Suprapubic skin (tissue), 4 donors: ENCODE measurements around the gene LBHD2. TPM values are rescaled to one million over a fixed set of nuclear protein-coding genes. Genes with fewer than 3 reads are reported as not detected.

Experiments
- DNase-seq, 2 donors: peaks; one replicate each; pipeline ENCODE4 v3.0.0-alpha.2; 2019; ENCODE audit warnings: low spot score in 2 of 2
- H3K27ac ChIP-seq: fragments of 200-600 bp; sonication (generic); one replicate; pipeline ENCODE4 v1.5.1; 2019
- H3K27me3 ChIP-seq: fragments of 200-600 bp; sonication (generic); one replicate; pipeline ENCODE4 v1.5.1; 2019
- H3K36me3 ChIP-seq: fragments of 200-600 bp; sonication (generic); one replicate; pipeline ENCODE4 v1.5.1; 2019
- H3K4me1 ChIP-seq: fragments of 200-600 bp; sonication (generic); one replicate; pipeline ENCODE4 v1.5.1; 2019
- H3K4me3 ChIP-seq: fragments of 200-600 bp; sonication (generic); one replicate; pipeline ENCODE4 v1.5.1; 2019; ENCODE audit warnings: mild to moderate bottlenecking
- H3K9me3 ChIP-seq: fragments of 200-600 bp; sonication (generic); one replicate; pipeline ENCODE4 v1.5.1; 2019
- EP300 ChIP-seq: sonication (generic); formaldehyde crosslinking; IDR thresholded peaks from one replicate; pipeline ENCODE4 v1.6.1; 2017; ENCODE audit warnings: antibody characterized with exemption
- POLR2A ChIP-seq, 2 donors: fragments of 450-650 bp; IDR thresholded peaks; one replicate each; pipeline ENCODE4 v1.6.1; 2017; ENCODE audit warnings: antibody characterized with exemption in 2 of 2, mild to moderate bottlenecking in 2 of 2, moderate library complexity in 2 of 2
- POLR2AphosphoS5 ChIP-seq, 3 donors: sonication (generic); formaldehyde crosslinking; IDR thresholded peaks; one replicate each; pipeline ENCODE4 v1.6.1; 2017; ENCODE audit warnings: antibody characterized with exemption in 3 of 3
- WGBS: methylation state at CpG from one replicate; pipeline ENCODE4 v1.1.5; 2018; 5-methylcytosine and 5-hydroxymethylcytosine counted together
- total RNA-seq, 4 donors: library from RNA; depleted of rRNA; stranded (reverse); fragments of >200 nt; gene quantifications; one replicate each; pipeline ENCODE4 v1.1.0, GENCODE V29; 2016
- TF ChIP-seq, protein P1 (sequence below), 2 donors: fragments of 200-600 bp in 1 of 2; fragments of 450-650 bp in 1 of 2; sonication (generic) in 1 of 2; IDR thresholded peaks; one replicate each; pipeline ENCODE4 v1.5.1; 2016 to 2019; ENCODE audit warnings: antibody characterized with exemption in 2 of 2, mild to moderate bottlenecking in 1 of 2, moderate library complexity in 1 of 2

LBHD2 gene
- total RNA-seq, 4 donors from 2014 or later: not detected

DNA sequence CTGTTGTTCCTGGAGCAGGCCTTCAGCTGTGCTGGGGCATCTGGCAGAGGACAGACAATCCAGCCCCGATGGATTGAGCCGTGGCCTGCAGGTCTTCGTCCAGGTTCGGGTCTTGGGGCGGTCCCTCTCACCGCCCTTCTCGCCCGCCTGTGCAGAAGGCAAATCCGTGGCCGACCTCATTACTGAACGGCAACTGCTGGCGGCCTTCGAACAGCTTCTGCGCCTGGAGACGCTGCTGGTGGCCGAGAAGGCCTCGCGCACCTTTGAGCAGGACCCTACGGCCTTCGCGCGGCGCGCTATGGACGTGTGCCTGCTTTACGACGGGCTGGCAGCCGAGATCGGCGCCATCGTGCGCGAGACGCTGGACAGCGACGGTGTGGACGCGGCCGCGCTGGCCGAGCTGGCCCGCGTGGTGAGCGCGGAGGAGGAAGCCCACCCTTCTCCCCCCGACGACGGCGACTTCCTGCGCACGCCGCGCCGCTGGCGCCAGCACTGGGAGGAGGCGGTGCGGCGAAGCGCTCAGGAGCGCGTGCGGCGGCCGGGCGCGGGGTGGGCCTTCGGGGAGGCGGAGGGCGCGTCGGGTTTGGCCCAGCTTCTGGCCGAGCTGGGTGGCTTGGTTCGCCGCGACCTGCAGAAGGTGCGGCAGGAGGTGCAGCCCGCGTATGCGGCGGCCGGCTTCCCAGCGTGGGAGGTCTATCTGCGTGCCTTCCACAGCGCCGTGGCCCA, 18.1 kb downstream of the LBHD2 start:
- H3K27me3 ChIP-seq: peaks cover 48% of the 10 kb centered on the region

DNA sequence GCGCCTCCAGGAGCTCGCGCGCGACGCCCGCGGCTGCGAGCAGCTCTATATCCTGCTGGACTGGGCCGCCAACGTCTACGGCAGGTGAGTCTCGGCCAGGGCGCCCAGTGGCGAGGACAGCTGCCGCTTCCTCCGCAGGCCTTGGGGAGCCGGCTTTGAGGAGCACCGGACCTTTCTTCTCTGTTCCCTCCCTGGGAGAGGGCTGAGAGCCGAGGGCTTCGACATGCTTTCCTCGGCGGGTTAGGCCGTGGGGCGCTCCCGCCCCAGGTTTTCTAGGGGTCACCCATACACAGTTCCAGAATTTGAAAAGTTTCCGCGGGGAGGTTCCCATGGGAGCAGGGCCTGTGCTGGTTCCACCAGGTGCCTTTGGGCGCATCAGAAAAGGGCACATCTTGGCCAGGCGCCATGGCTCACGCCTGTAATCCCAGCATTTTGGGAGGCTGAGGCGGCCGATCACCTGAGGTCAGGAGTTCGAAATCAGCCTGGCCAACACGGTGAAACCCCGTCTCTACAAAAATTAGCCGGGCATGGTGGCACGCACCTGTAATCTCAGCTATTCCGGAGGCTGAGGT, 18.8 kb downstream of the LBHD2 start:
- H3K27me3 ChIP-seq: peaks cover 48% of the 10 kb centered on the region
- no peaks in the 10 kb centered on the region for H3K36me3 ChIP-seq
- TF ChIP-seq EP300 (no peak), POLR2A (IDR thresholded peaks at IDR 0.05) (no peak), POLR2AphosphoS5 (IDR thresholded peaks at IDR 0.05) (no peak)
- TF ChIP-seq, protein P1, sequence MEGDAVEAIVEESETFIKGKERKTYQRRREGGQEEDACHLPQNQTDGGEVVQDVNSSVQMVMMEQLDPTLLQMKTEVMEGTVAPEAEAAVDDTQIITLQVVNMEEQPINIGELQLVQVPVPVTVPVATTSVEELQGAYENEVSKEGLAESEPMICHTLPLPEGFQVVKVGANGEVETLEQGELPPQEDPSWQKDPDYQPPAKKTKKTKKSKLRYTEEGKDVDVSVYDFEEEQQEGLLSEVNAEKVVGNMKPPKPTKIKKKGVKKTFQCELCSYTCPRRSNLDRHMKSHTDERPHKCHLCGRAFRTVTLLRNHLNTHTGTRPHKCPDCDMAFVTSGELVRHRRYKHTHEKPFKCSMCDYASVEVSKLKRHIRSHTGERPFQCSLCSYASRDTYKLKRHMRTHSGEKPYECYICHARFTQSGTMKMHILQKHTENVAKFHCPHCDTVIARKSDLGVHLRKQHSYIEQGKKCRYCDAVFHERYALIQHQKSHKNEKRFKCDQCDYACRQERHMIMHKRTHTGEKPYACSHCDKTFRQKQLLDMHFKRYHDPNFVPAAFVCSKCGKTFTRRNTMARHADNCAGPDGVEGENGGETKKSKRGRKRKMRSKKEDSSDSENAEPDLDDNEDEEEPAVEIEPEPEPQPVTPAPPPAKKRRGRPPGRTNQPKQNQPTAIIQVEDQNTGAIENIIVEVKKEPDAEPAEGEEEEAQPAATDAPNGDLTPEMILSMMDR (IDR thresholded peaks at IDR 0.05): no peak
- H3K4me1 ChIP-seq: peaks cover 40% of the 10 kb centered on the region
- H3K4me3 ChIP-seq: peak overlapping the region; percentile 17
- H3K9me3 ChIP-seq: no peaks in the 10 kb centered on the region
- DNase-seq: no peak
- WGBS: no CpG with 5 or more reads among the region's 39 CpGs
- H3K27ac ChIP-seq: no peak overlapping the region

More for the DNA sequence above, 18.1 kb downstream of the LBHD2 start:
- TF ChIP-seq POLR2A (IDR thresholded peaks at IDR 0.05): no peak
- no peak for TF ChIP-seq EP300
- TF ChIP-seq POLR2AphosphoS5 (IDR thresholded peaks at IDR 0.05): no peak
- TF ChIP-seq, protein P1 (IDR thresholded peaks at IDR 0.05): no peak
- H3K4me3 ChIP-seq: peak overlapping the region; percentile 17
- no peak overlapping the region for H3K27ac ChIP-seq
- no peaks in the 10 kb centered on the region for H3K9me3 ChIP-seq
- H3K36me3 ChIP-seq: no peaks in the 10 kb centered on the region
- DNase-seq: no peak
- H3K4me1 ChIP-seq: peaks cover 40% of the 10 kb centered on the region
- WGBS: 65% methylated on average over 26 of the region's 85 CpGs

- 8% methylated on average over 15 of the region's 68 CpGs for WGBS
- no peaks in the 10 kb centered on the region for H3K9me3 ChIP-seq
- no peak for DNase-seq
- no peak for TF ChIP-seq POLR2AphosphoS5 (IDR thresholded peaks at IDR 0.05)
- no peak for TF ChIP-seq EP300
- TF ChIP-seq, protein P1 (IDR thresholded peaks at IDR 0.05): no peak
- TF ChIP-seq POLR2A (IDR thresholded peaks at IDR 0.05): no peak
- peaks cover 43% of the 10 kb centered on the region for H3K27me3 ChIP-seq
- H3K4me3 ChIP-seq: peak overlapping the region; percentile 28
- H3K4me1 ChIP-seq: peaks cover 40% of the 10 kb centered on the region
- H3K36me3 ChIP-seq: no peaks in the 10 kb centered on the region
- no peak overlapping the region for H3K27ac ChIP-seq
Observed at GRCh38 chr14:103103461-103104388, 19.7 kb downstream of the LBHD2 start.

DNA sequence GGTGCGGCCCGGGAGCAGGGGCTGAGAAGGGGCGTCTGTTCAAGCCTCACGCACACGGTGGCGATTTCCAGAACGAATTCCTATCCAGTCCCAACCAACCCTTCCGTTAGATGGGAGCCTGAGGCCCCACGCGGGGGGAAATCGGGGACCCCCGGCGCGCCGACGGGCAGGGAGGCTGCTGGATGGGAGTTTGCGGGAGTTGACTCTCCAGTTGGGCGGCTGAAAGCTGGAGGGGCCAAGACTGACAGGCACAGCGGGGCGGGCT, 20.3 kb downstream of the LBHD2 start:
- H3K4me1 ChIP-seq: peaks cover 36% of the 10 kb centered on the region
- no peak for DNase-seq
- 6% methylated on average over 11 of the region's 20 CpGs for WGBS
- H3K4me3 ChIP-seq: peak overlapping the region; percentile 28
- TF ChIP-seq, protein P1 (IDR thresholded peaks at IDR 0.05): no peak
- TF ChIP-seq EP300 (no peak), POLR2AphosphoS5 (IDR thresholded peaks at IDR 0.05) (no peak), POLR2A (IDR thresholded peaks at IDR 0.05) (no peak)
- no peaks in the 10 kb centered on the region for H3K9me3 ChIP-seq
- H3K27ac ChIP-seq: no peak overlapping the region
- peaks cover 40% of the 10 kb centered on the region for H3K27me3 ChIP-seq
- no peaks in the 10 kb centered on the region for H3K36me3 ChIP-seq
